ENCODE data around the gene SDF4. TPM values are rescaled to one million over a fixed set of nuclear protein-coding genes. Genes with fewer than 3 reads are reported as not detected.

Gene SDF4
- total and polyA plus RNA-seq, 7 donors = 33.0 to 181 (median 79.6) TPM

- Histone ChIP-seq H3K27ac (no peak overlapping the region), H3K27me3 (no peaks in the 10 kb centered on the region), H3K4me3 (no peak overlapping the region), H3K36me3 (no peaks in the 10 kb centered on the region), H3K4me1 (no peaks in the 10 kb centered on the region), H3K9me3 (peaks cover 0 to 6% (median 4%) of the 10 kb centered on the region in 4 donors)
- DNase-seq = no peak
- no peak for TF ChIP-seq EP300 (IDR thresholded peaks at IDR 0.05)
- TF ChIP-seq CTCF (IDR thresholded peaks at IDR 0.05) = no peak
- TF ChIP-seq POLR2AphosphoS5 (IDR thresholded peaks at IDR 0.05) = no peak
- TF ChIP-seq POLR2A (IDR thresholded peaks at IDR 0.05) = no peak
- intact Hi-C loops (cut with DNase I) = no loop called here
- 82 to 96% methylated on average over 3 of the region's 3 CpGs for WGBS, 2 donors
Observed at GRCh38 chr1:1194723-1195122, 37.1 kb downstream of the SDF4 start.

- Histone ChIP-seq H3K27ac (no peak overlapping the region), H3K36me3 (no peaks in the 10 kb centered on the region), H3K27me3 (no peaks in the 10 kb centered on the region), H3K4me1 (no peaks in the 10 kb centered on the region), H3K9me3 (peaks cover 0 to 6% (median 4%) of the 10 kb centered on the region in 4 donors), H3K4me3 (no peak overlapping the region)
- DNase-seq = no peak
- intact Hi-C loops (cut with DNase I) = no loop called here
- TF ChIP-seq POLR2A (IDR thresholded peaks at IDR 0.05) (no peak), POLR2AphosphoS5 (IDR thresholded peaks at IDR 0.05) (no peak), EP300 (IDR thresholded peaks at IDR 0.05) (no peak), CTCF (IDR thresholded peaks at IDR 0.05) (no peak)
- 82 to 85% methylated on average over 11 of the region's 11 CpGs for WGBS, 2 donors
Observed at GRCh38 chr1:1191734-1192133, 40.1 kb downstream of the SDF4 start.

- Histone ChIP-seq H3K9me3 (no peaks in the 10 kb centered on the region), H3K27ac (no peak overlapping the region), H3K36me3 (no peaks in the 10 kb centered on the region), H3K27me3 (no peaks in the 10 kb centered on the region), H3K4me3 (no peak overlapping the region), H3K4me1 (no peaks in the 10 kb centered on the region)
- TF ChIP-seq POLR2A (IDR thresholded peaks at IDR 0.05) (no peak), CTCF (IDR thresholded peaks at IDR 0.05) (no peak)
- DNase-seq = no peak
- intact Hi-C loops (cut with DNase I) = no loop called here
- 68 to 70% methylated on average over 5 of the region's 5 CpGs for WGBS, 2 donors
Observed at GRCh38 chr1:1189111-1189510, 42.7 kb downstream of the SDF4 start.

GRCh38 chr1:1187938-1188337, 43.9 kb downstream of the SDF4 start:
- no peak for TF ChIP-seq POLR2AphosphoS5 (IDR thresholded peaks at IDR 0.05)
- TF ChIP-seq POLR2A (IDR thresholded peaks at IDR 0.05) = no peak
- TF ChIP-seq CTCF (IDR thresholded peaks at IDR 0.05) = no peak
- TF ChIP-seq EP300 (IDR thresholded peaks at IDR 0.05) = no peak
- intact Hi-C loops (cut with DNase I) = no loop called here

GRCh38 chr1:1185101-1185765, 46.6 kb downstream of the SDF4 start:
- WGBS, 2 donors = 85 to 92% methylated on average over 31 of the region's 31 CpGs
- TF ChIP-seq POLR2AphosphoS5 (IDR thresholded peaks at IDR 0.05) (no peak), CTCF (IDR thresholded peaks at IDR 0.05) (no peak), EP300 (IDR thresholded peaks at IDR 0.05) (no peak)
- no peaks in the 10 kb centered on the region for H3K9me3 ChIP-seq
- no peak for DNase-seq
- no peaks in the 10 kb centered on the region for H3K4me1 ChIP-seq
- intact Hi-C loops (cut with DNase I) = no loop called here
- no peak overlapping the region for H3K4me3 ChIP-seq
- peaks cover 0 to 9% (median 5%) of the 10 kb centered on the region in 3 donors for H3K27me3 ChIP-seq
- no peak overlapping the region for H3K27ac ChIP-seq
- no peaks in the 10 kb centered on the region for H3K36me3 ChIP-seq

More at GRCh38 chr1:1187938-1188337, 43.9 kb downstream of the SDF4 start:
- Histone ChIP-seq H3K27me3 (no peaks in the 10 kb centered on the region), H3K36me3 (no peaks in the 10 kb centered on the region), H3K9me3 (no peaks in the 10 kb centered on the region), H3K4me1 (no peaks in the 10 kb centered on the region), H3K27ac (no peak overlapping the region), H3K4me3 (no peak overlapping the region)
- no peak for DNase-seq

All from sigmoid colon (tissue), 7 donors.